IMR-90 (cell line): ENCODE measurements around the gene GSS. TPM values are rescaled to one million over a fixed set of nuclear protein-coding genes. Genes with fewer than 3 reads are reported as not detected.

Experiments used
- ATAC-seq: fragments of 200-7000 bp; cut with Tn5 transposase; 2 replicates; pipeline ENCODE4 v1.9.1; 2020; ENCODE audit warnings: low read depth, mild to moderate bottlenecking, moderate library complexity
- BruUV-seq: library from RNA; stranded (reverse); fragments of 400-500 nt; replicated peaks from 2 replicates; lab custom pipeline; 2021; lab: Mats Ljungman, UMichigan
- CTCF ChIA-PET: fragments of 300-600 bp; formaldehyde crosslinking; extraction: SDS; loops from one replicate; lab custom pipeline; 2021; ENCODE audit warnings: antibody characterized with exemption; lab: Yijun Ruan, JAX
- POLR2A ChIA-PET: fragments of 300-600 bp; sonication (Branson Sonifier 250); formaldehyde crosslinking; loops from one replicate; lab custom pipeline; 2022; ENCODE audit warnings: antibody characterized with exemption; ENCODE audit not compliant: unreplicated experiment; lab: Charles Lee
- DNase-seq: peaks from one replicate; pipeline ENCODE4 v3.0.0; 2013
- H2AFZ ChIP-seq: replicated peaks from 2 replicates; pipeline ENCODE3; 2013; ENCODE audit warnings: low read length, mild to moderate bottlenecking; ENCODE audit not compliant: poor library complexity
- H2AK5ac ChIP-seq: 2 replicates; pipeline ENCODE4 v1.6.1; 2013; ENCODE audit warnings: low read depth, low read length, inconsistent platforms
- H2AK9ac ChIP-seq: replicated peaks from 2 replicates; pipeline ENCODE3; 2013; ENCODE audit warnings: mild to moderate bottlenecking, low read depth, low read length, moderate library complexity; ENCODE audit not compliant: poor library complexity
- H2BK120ac ChIP-seq: 2 replicates; pipeline ENCODE4 v1.6.1; 2013; ENCODE audit warnings: low read depth, low read length, inconsistent platforms
- H2BK15ac ChIP-seq: 3 replicates; pipeline ENCODE4 v1.6.1; 2013; ENCODE audit warnings: low read depth, low read length, inconsistent platforms
- H2BK20ac ChIP-seq: 2 replicates; pipeline ENCODE4 v1.6.1; 2013; ENCODE audit warnings: low read depth, mild to moderate bottlenecking, inconsistent platforms, low read length, moderate library complexity
- H2BK5ac ChIP-seq: 2 replicates; pipeline ENCODE4 v1.6.1; 2013; ENCODE audit warnings: mild to moderate bottlenecking, low read depth, low read length, inconsistent platforms; ENCODE audit not compliant: poor library complexity, severe bottlenecking
- H3K14ac ChIP-seq: replicated peaks from 2 replicates; pipeline ENCODE4 v1.6.1; 2013; ENCODE audit warnings: low read depth, low read length, inconsistent platforms
- H3K18ac ChIP-seq: 2 replicates; pipeline ENCODE4 v1.6.1; 2013; ENCODE audit warnings: low read depth, low read length, control low read depth
- H3K23ac ChIP-seq: 2 replicates; pipeline ENCODE4 v1.6.1; 2013; ENCODE audit warnings: low read depth, low read length, inconsistent platforms
- H3K27ac ChIP-seq: 2 replicates; pipeline ENCODE4 v1.5.1; 2013; ENCODE audit warnings: mild to moderate bottlenecking, control low read depth, low read length; ENCODE audit not compliant: insufficient read depth
- H3K27me3 ChIP-seq: 2 replicates; pipeline ENCODE4 v1.6.1; 2013; ENCODE audit warnings: low read length; ENCODE audit not compliant: control insufficient read depth, insufficient read depth
- H3K36me3 ChIP-seq: 2 replicates; pipeline ENCODE4 v1.6.1; 2013; ENCODE audit warnings: low read length, mixed read lengths; ENCODE audit not compliant: control insufficient read depth, insufficient read depth
- H3K4ac ChIP-seq: 2 replicates; pipeline ENCODE4 v1.6.1; 2013; ENCODE audit warnings: low read depth, low read length, inconsistent platforms
- H3K4me1 ChIP-seq: 2 replicates; pipeline ENCODE4 v1.6.1; 2013; ENCODE audit warnings: low read length, mixed read lengths; ENCODE audit not compliant: control insufficient read depth, insufficient read depth
- H3K4me2 ChIP-seq: 2 replicates; pipeline ENCODE4 v1.6.1; 2013; ENCODE audit warnings: low read depth, mild to moderate bottlenecking, control low read depth, low read length, moderate library complexity
- H3K4me3 ChIP-seq: 2 replicates; pipeline ENCODE4 v1.5.1; 2013; ENCODE audit warnings: low read depth, mild to moderate bottlenecking, control low read depth, low read length, moderate library complexity; ENCODE audit not compliant: insufficient read depth
- H3K56ac ChIP-seq: 2 replicates; pipeline ENCODE4 v1.6.1; 2013; ENCODE audit warnings: low read length, inconsistent platforms; ENCODE audit not compliant: insufficient read depth; ENCODE audit errors: extremely low read depth
- H3K79me1 ChIP-seq, 2 experiments: 2 replicates each; pipeline ENCODE4 v1.6.1; 2013; ENCODE audit warnings: low read length in 2 of 2, inconsistent platforms in 1 of 2, low read depth in 1 of 2
- H3K9ac ChIP-seq: 2 replicates; pipeline ENCODE4 v1.6.1; 2013; ENCODE audit warnings: low read depth, low read length, control low read depth
- H3K9me1 ChIP-seq: 2 replicates; pipeline ENCODE4 v1.6.1; 2013; ENCODE audit warnings: low read length, inconsistent platforms; ENCODE audit not compliant: insufficient read depth
- H3K9me3 ChIP-seq: 2 replicates; pipeline ENCODE4 v1.6.1; 2013; ENCODE audit warnings: low read length; ENCODE audit not compliant: control insufficient read depth, insufficient read depth
- H4K20me1 ChIP-seq: 2 replicates; pipeline ENCODE4 v1.6.1; 2013; ENCODE audit warnings: low read length, inconsistent platforms; ENCODE audit not compliant: insufficient read depth
- H4K5ac ChIP-seq: 2 replicates; pipeline ENCODE4 v1.6.1; 2013; ENCODE audit warnings: mild to moderate bottlenecking, low read depth, low read length, control low read depth
- H4K8ac ChIP-seq, 2 experiments: 2 replicates each; pipeline ENCODE4 v1.6.1; 2013; ENCODE audit warnings: low read depth in 2 of 2, low read length in 2 of 2, control low read depth in 1 of 2, inconsistent platforms in 1 of 2
- H4K91ac ChIP-seq: 2 replicates; pipeline ENCODE4 v1.6.1; 2013; ENCODE audit warnings: low read depth, low read length, inconsistent platforms; ENCODE audit not compliant: insufficient read depth
- CEBPB ChIP-seq: IDR thresholded peaks from 2 replicates; pipeline ENCODE4 v1.6.1; 2012; ENCODE audit warnings: low read depth, low read length, improper control_type of control experiment
- CHD1 ChIP-seq: IDR thresholded peaks from 2 replicates; pipeline ENCODE4 v1.6.1; 2012; ENCODE audit warnings: low read depth, low read length, improper control_type of control experiment
- CTCF ChIP-seq: conservative IDR thresholded peaks from 2 replicates; pipeline ENCODE4 v1.5.1; 2012; ENCODE audit warnings: mild to moderate bottlenecking, low read depth, low read length, improper control_type of control experiment
- FOS ChIP-seq: fragments of 150-350 bp; IDR thresholded peaks from 2 replicates; pipeline ENCODE4 v1.6.1; 2016; ENCODE audit warnings: low read depth, low read length
- MAZ ChIP-seq: IDR thresholded peaks from 2 replicates; pipeline ENCODE4 v1.6.1; 2012; ENCODE audit warnings: low read depth, mild to moderate bottlenecking, low read length, improper control_type of control experiment, moderate library complexity, borderline replicate concordance
- MXI1 ChIP-seq: IDR thresholded peaks from 2 replicates; pipeline ENCODE4 v1.6.1; 2012; ENCODE audit warnings: low read depth, mild to moderate bottlenecking, low read length, moderate library complexity, borderline replicate concordance
- POLR2A ChIP-seq: IDR thresholded peaks from 2 replicates; pipeline ENCODE4 v1.6.1; 2012; ENCODE audit warnings: mild to moderate bottlenecking, low read depth, low read length
- RAD21 ChIP-seq: IDR thresholded peaks from 2 replicates; pipeline ENCODE4 v1.6.1; 2012; ENCODE audit warnings: low read length, improper control_type of control experiment
- RCOR1 ChIP-seq: IDR thresholded peaks from 2 replicates; pipeline ENCODE4 v1.6.1; 2012; ENCODE audit warnings: mild to moderate bottlenecking, low read length, improper control_type of control experiment; ENCODE audit not compliant: insufficient replicate concordance
- RFX5 ChIP-seq: IDR thresholded peaks from 2 replicates; pipeline ENCODE4 v1.8.0; 2012; ENCODE audit warnings: low read depth, mild to moderate bottlenecking, low read length, moderate library complexity
- SMC3 ChIP-seq: fragments of 150-350 bp; IDR thresholded peaks from 2 replicates; pipeline ENCODE4 v1.6.1; 2016; ENCODE audit warnings: low read depth, mild to moderate bottlenecking, antibody characterized with exemption, low read length, moderate library complexity
- USF2 ChIP-seq: fragments of 150-350 bp; IDR thresholded peaks from 2 replicates; pipeline ENCODE4 v1.6.1; 2017; ENCODE audit warnings: mild to moderate bottlenecking, antibody characterized with exemption, low read length, low read depth
- WGBS, 2 experiments: methylation state at CpG; one replicate each; pipeline versions ENCODE4 v1.1.5 to v1.1.7; 2013; ENCODE audit warnings: missing lambda C conversion rate in 2 of 2; ENCODE audit not compliant: insufficient read length in 1 of 2; ENCODE audit errors: extremely low coverage in 2 of 2; 5-methylcytosine and 5-hydroxymethylcytosine counted together
- dilution Hi-C: fragments of 300-500 bp; cut with HindIII; formaldehyde crosslinking; loops from one replicate; pipeline ENCODE4 v1.14.3; 2018; ENCODE audit warnings: low sequenced_read_pairs; ENCODE audit not compliant: unreplicated experiment
- in situ Hi-C: fragments of 300-500 bp; cut with MboI; formaldehyde crosslinking; loops from 3 replicates; pipeline ENCODE4 v1.14.3; 2019; ENCODE audit warnings: low sequenced_read_pairs, inconsistent platforms, mixed read lengths
- intact Hi-C: fragments of 100-400 bp; cut with micrococcal nuclease; formaldehyde crosslinking; loops from 2 replicates; pipeline ENCODE4 v1.10.0; 2022
- polyA plus RNA-seq, 3 experiments: library from polyadenylated mRNA; depleted of rRNA; stranded (reverse); fragments of >200 nt; gene quantifications; 2 replicates each; pipeline ENCODE4 v1.2.3, GENCODE V29; 2012; ENCODE audit warnings: low replicate concordance in 1 of 3
- total RNA-seq: library from RNA; depleted of rRNA; stranded (reverse); fragments of >200 nt; gene quantifications from 2 replicates; pipeline ENCODE4 v1.2.3, GENCODE V29; 2012

Gene GSS
- total and polyA plus RNA-seq, 2 of the 4 experiments (the other 2 are of a cell fraction): 73.7 to 90.0 TPM

- dilution Hi-C loops: no loop called here
- no peak for ATAC-seq
- no peak overlapping the region for H3K14ac ChIP-seq
- ChIA-PET POLR2A (no interaction called here), CTCF (no interaction called here)
- no peak overlapping the region for H3K27ac ChIP-seq
- H3K56ac ChIP-seq: no peak overlapping the region
- in situ Hi-C loops: no loop called here
- H4K5ac ChIP-seq: no peak overlapping the region
- H2BK20ac ChIP-seq: no peak overlapping the region
- H2BK5ac ChIP-seq: no peak overlapping the region
- H3K18ac ChIP-seq: no peak overlapping the region
- no peak overlapping the region for H2AFZ ChIP-seq
- no peak overlapping the region for H4K8ac ChIP-seq
- no peaks in the 10 kb centered on the region for H3K9me1 ChIP-seq
- WGBS, 2 experiments: 89% methylated on average over 8 of the region's 10 CpGs; no CpG with 5 or more reads in 1 of the 2 experiments
- H2AK9ac ChIP-seq: no peak overlapping the region
- H3K23ac ChIP-seq: no peak overlapping the region
- no peak for DNase-seq
- intact Hi-C loops: loop anchor here (5.0 kb wide), 1 partner anchor 127 kb away; the partner anchor contains the start of gene GGT7
- peaks cover 0 to 16% of the 10 kb centered on the region in 2 experiments; a peak in 1 of 4 replicates for H3K79me1 ChIP-seq
- no peak overlapping the region for H3K9ac ChIP-seq
- peaks cover 41% of the 10 kb centered on the region for H4K20me1 ChIP-seq
- no peak for TF ChIP-seq POLR2A
- no peak for TF ChIP-seq CEBPB
- no peak for TF ChIP-seq MXI1
- TF ChIP-seq CTCF: no peak
- TF ChIP-seq FOS: no peak
- TF ChIP-seq USF2: no peak
- no peak for TF ChIP-seq MAZ
- no peak for TF ChIP-seq RAD21
- no peak for TF ChIP-seq RFX5
- TF ChIP-seq RCOR1: no peak
- TF ChIP-seq CHD1: no peak
- TF ChIP-seq SMC3: no peak
- H2AK5ac ChIP-seq: no peak overlapping the region
- H4K91ac ChIP-seq: no peak overlapping the region
- no peak overlapping the region for H3K4ac ChIP-seq
- H3K4me2 ChIP-seq: no peak overlapping the region
- no peaks in the 10 kb centered on the region for H3K4me1 ChIP-seq
- H2BK15ac ChIP-seq: no peak overlapping the region
- peaks cover 88% of the 10 kb centered on the region for H3K36me3 ChIP-seq
- no peaks in the 10 kb centered on the region for H3K9me3 ChIP-seq
- no TSS peak for BruUV-seq
- no peaks in the 10 kb centered on the region for H3K27me3 ChIP-seq
- H2BK120ac ChIP-seq: no peak overlapping the region
- no peak overlapping the region for H3K4me3 ChIP-seq
Observed at GRCh38 chr20:34999782-35000181, 44.2 kb upstream of the GSS start.
